ENCODE data around the gene SNAI3.

The SNAI3 gene

GRCh38 chr16:88653596-88654362 lies 32.5 kb downstream of the SNAI3 start:
- H3K27ac ChIP-seq (ENCODE audit: poor library complexity, severe bottlenecking): no peak overlapping the region
- no peak overlapping the region for H3K4me3 ChIP-seq (ENCODE audit: severe bottlenecking)
- H3K27me3 ChIP-seq (ENCODE audit: insufficient read depth, poor library complexity, severe bottlenecking): no peaks in the 10 kb centered on the region
- H3K9me3 ChIP-seq (ENCODE audit: severe bottlenecking): no peaks in the 10 kb centered on the region
- ATAC-seq (ENCODE audit: low read depth) (no peak), DNase-seq (ENCODE audit: low spot score) (no peak)
- H3K4me1 ChIP-seq (ENCODE audit: insufficient read depth, poor library complexity, severe bottlenecking): no peaks in the 10 kb centered on the region
- no peak for TF ChIP-seq CTCF (IDR thresholded peaks at IDR 0.05; ENCODE audit: poor library complexity, severe bottlenecking)
- H3K36me3 ChIP-seq (ENCODE audit: low read depth): peaks cover 68% of the 10 kb centered on the region

- no peaks in the 10 kb centered on the region for H3K4me1 ChIP-seq (ENCODE audit: insufficient read depth, poor library complexity, severe bottlenecking)
- H3K27me3 ChIP-seq (ENCODE audit: insufficient read depth, poor library complexity, severe bottlenecking): no peaks in the 10 kb centered on the region
- ATAC-seq (ENCODE audit: low read depth): no peak
- H3K36me3 ChIP-seq (ENCODE audit: low read depth): peaks cover 66% of the 10 kb centered on the region
- H3K4me3 ChIP-seq (ENCODE audit: severe bottlenecking): no peak overlapping the region
- no peaks in the 10 kb centered on the region for H3K9me3 ChIP-seq (ENCODE audit: severe bottlenecking)
- no peak for TF ChIP-seq CTCF (IDR thresholded peaks at IDR 0.05; ENCODE audit: poor library complexity, severe bottlenecking)
- no peak for DNase-seq (ENCODE audit: low spot score)
- no peak overlapping the region for H3K27ac ChIP-seq (ENCODE audit: poor library complexity, severe bottlenecking)
Measured at GRCh38 chr16:88653101-88653500, 33.2 kb downstream of the SNAI3 start.

- peaks cover 62% of the 10 kb centered on the region for H3K36me3 ChIP-seq (ENCODE audit: low read depth)
- ATAC-seq (ENCODE audit: low read depth): no peak
- TF ChIP-seq CTCF (IDR thresholded peaks at IDR 0.05; ENCODE audit: poor library complexity, severe bottlenecking): no peak
- H3K27me3 ChIP-seq (ENCODE audit: insufficient read depth, poor library complexity, severe bottlenecking): no peaks in the 10 kb centered on the region
- no peak overlapping the region for H3K27ac ChIP-seq (ENCODE audit: poor library complexity, severe bottlenecking)
- H3K9me3 ChIP-seq (ENCODE audit: severe bottlenecking): no peaks in the 10 kb centered on the region
- no peaks in the 10 kb centered on the region for H3K4me1 ChIP-seq (ENCODE audit: insufficient read depth, poor library complexity, severe bottlenecking)
- H3K4me3 ChIP-seq (ENCODE audit: severe bottlenecking): no peak overlapping the region
- no peak for DNase-seq (ENCODE audit: low spot score)
Measured at GRCh38 chr16:88652762-88653063, 33.6 kb downstream of the SNAI3 start.

GRCh38 chr16:88651989-88652761 lies 34.1 kb downstream of the SNAI3 start:
- DNase-seq (ENCODE audit: low spot score): no peak
- H3K27me3 ChIP-seq (ENCODE audit: insufficient read depth, poor library complexity, severe bottlenecking): no peaks in the 10 kb centered on the region
- H3K27ac ChIP-seq (ENCODE audit: poor library complexity, severe bottlenecking): no peak overlapping the region
- ATAC-seq (ENCODE audit: low read depth): no peak
- no peak overlapping the region for H3K4me3 ChIP-seq (ENCODE audit: severe bottlenecking)
- peaks cover 56% of the 10 kb centered on the region for H3K36me3 ChIP-seq (ENCODE audit: low read depth)
- H3K9me3 ChIP-seq (ENCODE audit: severe bottlenecking): no peaks in the 10 kb centered on the region
- TF ChIP-seq CTCF (IDR thresholded peaks at IDR 0.05; ENCODE audit: poor library complexity, severe bottlenecking): no peak
- H3K4me1 ChIP-seq (ENCODE audit: insufficient read depth, poor library complexity, severe bottlenecking): no peaks in the 10 kb centered on the region
